Right lobe of liver (tissue), 6 donors: ENCODE data around the gene DISP3. TPM values are rescaled to one million over a fixed set of nuclear protein-coding genes. Genes with fewer than 3 reads are reported as not detected.

Source experiments
- ATAC-seq, 4 donors: fragments of 200-7000 bp; cut with Tn5 transposase; one replicate each; pipeline ENCODE4 v1.9.1; 2020; ENCODE audit warnings: mild to moderate bottlenecking in 4 of 4, moderate library complexity in 4 of 4
- DNase-seq, 3 donors: peaks; one replicate each; pipeline ENCODE4 v3.0.0-alpha.2; 2020
- H3K27ac ChIP-seq, 3 donors: fragments of 200-600 bp; one replicate each; pipeline ENCODE4 v1.8.0; 2022
- H3K27me3 ChIP-seq, 2 donors: fragments of 200-600 bp; one replicate each; pipeline ENCODE4 v1.8.0; 2022
- H3K36me3 ChIP-seq, 4 donors: fragments of 200-600 bp; sonication (generic) in 1 of 4; one replicate each; pipeline versions ENCODE4 v1.5.1 to v1.8.0; 2017 to 2022; ENCODE audit warnings: control low read depth in 1 of 4
- H3K4me1 ChIP-seq, 4 donors: fragments of 200-600 bp; sonication (generic) in 1 of 4; one replicate each; pipeline versions ENCODE4 v1.5.1 to v1.8.0; 2017 to 2022; ENCODE audit warnings: control low read depth in 1 of 4
- H3K4me3 ChIP-seq, 3 donors: fragments of 200-600 bp; one replicate each; pipeline ENCODE4 v1.8.0; 2022
- H3K9me3 ChIP-seq, 4 donors: fragments of 200-600 bp; sonication (generic) in 1 of 4; one replicate each; pipeline versions ENCODE4 v1.5.1 to v1.8.0; 2017 to 2022; ENCODE audit warnings: control low read depth in 1 of 4
- CTCF ChIP-seq, 4 donors: fragments of 200-600 bp in 3 of 4; fragments of 450-650 bp in 1 of 4; IDR thresholded peaks; one replicate each; pipeline versions ENCODE4 v1.5.1 to v1.8.0; 2016 to 2022; ENCODE audit warnings: antibody characterized with exemption in 4 of 4, mild to moderate bottlenecking in 2 of 4
- POLR2A ChIP-seq: fragments of 450-650 bp; IDR thresholded peaks from one replicate; pipeline ENCODE4 v1.6.1; 2017; ENCODE audit warnings: antibody characterized with exemption, mild to moderate bottlenecking
- WGBS: methylation state at CpG from one replicate; pipeline ENCODE4 v1.1.6; 2018; ENCODE audit warnings: low coverage, low lambda C conversion rate; ENCODE audit not compliant: insufficient coverage; ENCODE audit errors: missing lambda C conversion rate; 5-methylcytosine and 5-hydroxymethylcytosine counted together
- intact Hi-C, 2 donors: fragments of 100-400 bp; cut with DNase I; formaldehyde crosslinking; loops; one replicate each; pipeline versions ENCODE4 v1.11.2 to v1.14.1; 2022
- total RNA-seq, 6 experiments: library from RNA; depleted of rRNA in 2 of 6; stranded (reverse); fragments of >200 nt in 2 of 6; fragmentation: NEBNext Ultra II Directional in 3 of 6; extraction: Animal tissue kit (Norgen Biotek cat#: 25700) in 3 of 6; gene quantifications; one replicate each; pipeline versions ENCODE4 v1.1.0 to v1.2.4, GENCODE V29; 2016 to 2023
- donor health status: DM: no; HTN: yes; CAD: no.
- donor health status: DM: no; HTN: no; CAD: no.
- donor health status: DM: no; HTN: no; CAD: no.
- donor health status: DM: no; HTN: yes; CAD: no.
- donor health status: DM: no; HTN: yes; CAD: no.

The DISP3 gene
- total RNA-seq, 6 experiments from 2014 or later = 0.06 TPM; not detected in 5

- H3K36me3 ChIP-seq = no peaks in the 10 kb centered on the region
- ATAC-seq (no peak), DNase-seq (no peak)
- H3K27me3 ChIP-seq = no peaks in the 10 kb centered on the region
- H3K9me3 ChIP-seq = no peaks in the 10 kb centered on the region
- no peaks in the 10 kb centered on the region for H3K4me1 ChIP-seq
- 72% methylated on average over 8 of the region's 16 CpGs for WGBS
- intact Hi-C loops = no loop called here
- no peak overlapping the region for H3K27ac ChIP-seq
- H3K4me3 ChIP-seq = no peak overlapping the region
- TF ChIP-seq CTCF (IDR thresholded peaks at IDR 0.05) = no peak
- TF ChIP-seq POLR2A = no peak
These were observed 46.9 kb upstream of the DISP3 start for GRCh38 chr1:11431941-11432507.

- WGBS = 46% methylated on average over 3 of the region's 4 CpGs
- TF ChIP-seq POLR2A = no peak
- TF ChIP-seq CTCF (IDR thresholded peaks at IDR 0.05) = no peak
- intact Hi-C loops = no loop called here
These were observed 46.4 kb upstream of the DISP3 start for GRCh38 chr1:11432526-11432925.

GRCh38 chr1:11434501-11434900, 44.5 kb upstream of the DISP3 start:
- DNase-seq = no peak
- Histone ChIP-seq H3K4me1 (no peaks in the 10 kb centered on the region), H3K27ac (no peak overlapping the region), H3K36me3 (no peaks in the 10 kb centered on the region), H3K27me3 (no peaks in the 10 kb centered on the region), H3K9me3 (no peaks in the 10 kb centered on the region), H3K4me3 (no peak overlapping the region)
- ATAC-seq = no peak
- TF ChIP-seq POLR2A (no peak), CTCF (IDR thresholded peaks at IDR 0.05) (no peak)
- intact Hi-C loops = no loop called here
- WGBS = no CpG with 5 or more reads among the region's 5 CpGs

More at GRCh38 chr1:11432526-11432925, 46.4 kb upstream of the DISP3 start:
- Histone ChIP-seq H3K9me3 (no peaks in the 10 kb centered on the region), H3K27me3 (no peaks in the 10 kb centered on the region), H3K4me1 (no peaks in the 10 kb centered on the region), H3K4me3 (no peak overlapping the region), H3K36me3 (no peaks in the 10 kb centered on the region), H3K27ac (no peak overlapping the region)
- ATAC-seq (no peak), DNase-seq (no peak)

GRCh38 chr1:11434926-11435325, 44.0 kb upstream of the DISP3 start:
- Histone ChIP-seq H3K4me3 (no peak overlapping the region), H3K27ac (no peak overlapping the region), H3K27me3 (no peaks in the 10 kb centered on the region), H3K36me3 (no peaks in the 10 kb centered on the region), H3K4me1 (no peaks in the 10 kb centered on the region), H3K9me3 (no peaks in the 10 kb centered on the region)
- DNase-seq = no peak
- intact Hi-C loops = no loop called here
- WGBS = 77% methylated on average over 5 of the region's 11 CpGs
- ATAC-seq = no peak
- TF ChIP-seq POLR2A (no peak), CTCF (IDR thresholded peaks at IDR 0.05) (no peak)

- DNase-seq (no peak), ATAC-seq (no peak)
- H3K4me3 ChIP-seq = no peak overlapping the region
These were observed 40.0 kb upstream of the DISP3 start for GRCh38 chr1:11438996-11439395.

More at GRCh38 chr1:11438996-11439395, 40.0 kb upstream of the DISP3 start:
- no peak overlapping the region for H3K27ac ChIP-seq
- TF ChIP-seq CTCF (IDR thresholded peaks at IDR 0.05) (no peak), POLR2A (no peak)
- H3K4me1 ChIP-seq = no peaks in the 10 kb centered on the region
- 44% methylated on average over 7 of the region's 7 CpGs for WGBS
- H3K27me3 ChIP-seq = no peaks in the 10 kb centered on the region
- H3K36me3 ChIP-seq = no peaks in the 10 kb centered on the region
- no peaks in the 10 kb centered on the region for H3K9me3 ChIP-seq
- intact Hi-C loops = no loop called here
